SKM-1 (cell line): ENCODE data around the gene LMBR1.

Experiments
- DNase-seq: peaks from one replicate; lab custom pipeline; 2025; ENCODE audit not compliant: unreplicated experiment; lab: John Stamatoyannopoulos, UW

Gene LMBR1

GRCh38 chr7:156629873-156630272, 263.1 kb downstream of the LMBR1 start:
- DNase-seq, result no peak

- DNase-seq, result no peak
Measured at GRCh38 chr7:156628562-156628961, 264.4 kb downstream of the LMBR1 start.
